GM18907 (cell line): ENCODE results near the gene EPB41L2.
"Not testable (repeated sequence)": the region's sequence is repeated elsewhere in the genome, so short reads cannot be mapped to it uniquely, and the experiment has no call there.

Source experiments
- ATAC-seq: cut with Tn5 transposase; IDR thresholded peaks from one replicate; pipeline ENCODE4 v1.9.1; 2021; ENCODE audit warnings: mild to moderate bottlenecking, moderate library complexity; ENCODE audit not compliant: unreplicated experiment

EPB41L2 gene

DNA sequence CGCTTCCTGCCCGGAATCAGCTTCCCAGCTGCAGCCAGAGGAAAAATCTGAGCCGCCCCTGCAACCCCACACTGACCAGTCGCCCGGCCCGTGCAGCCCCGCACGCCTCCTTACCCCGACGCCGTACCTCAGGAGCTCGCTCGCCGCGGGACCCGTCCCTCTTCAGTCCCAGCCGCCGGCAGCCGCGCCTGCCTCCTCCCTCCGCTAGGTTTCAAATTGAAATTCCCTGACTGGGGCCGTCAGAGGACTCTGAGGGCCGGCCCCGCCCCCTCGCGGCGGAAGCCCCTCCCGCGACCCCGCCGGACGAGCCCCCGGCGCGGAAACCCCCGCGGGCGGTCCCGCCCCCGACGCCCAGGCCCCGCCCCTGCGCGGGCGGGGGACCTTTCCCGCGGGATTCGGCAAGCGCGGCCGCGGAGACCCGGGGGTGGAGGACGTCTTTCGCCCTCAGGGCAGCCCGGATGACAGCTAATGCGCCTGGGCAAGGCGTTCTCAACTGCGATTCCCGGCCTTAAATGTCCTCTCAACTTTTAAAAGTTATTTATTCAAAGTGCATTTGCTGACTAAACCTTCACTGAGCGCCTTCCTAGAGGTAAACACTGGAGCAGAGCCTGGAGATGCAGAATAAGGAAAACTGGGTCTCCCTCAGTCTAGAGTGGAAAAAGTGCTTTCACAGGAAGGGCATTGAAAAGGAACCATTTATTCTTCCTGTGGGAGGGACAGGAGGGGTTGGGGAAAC, at the start of gene EPB41L2:
EPB41L2 (minus strand) TSS at position 218 of the 736 bp plus-strand sequence. CDS start 106,760 bp downstream, outside the sequence.
- peak; percentile 84 for ATAC-seq

DNA sequence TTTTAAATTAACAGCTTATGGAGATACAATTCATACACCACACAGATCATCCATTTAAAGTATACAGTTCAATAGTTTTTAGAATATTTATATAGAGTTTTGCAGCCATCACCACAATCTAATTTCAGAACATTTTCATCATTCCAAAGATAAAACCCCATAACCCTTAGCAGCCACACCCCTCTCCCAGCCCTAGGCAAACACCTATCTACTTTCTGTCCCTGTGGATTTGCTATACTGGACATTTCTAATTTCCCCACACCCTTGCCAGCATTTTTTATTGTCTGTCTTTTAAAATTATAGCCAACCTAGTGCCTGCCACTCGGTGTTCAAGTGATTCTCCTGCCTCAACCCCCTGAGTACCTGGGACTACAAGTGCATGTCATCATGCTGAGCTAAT, 49.2 kb upstream of the EPB41L2 start:
- ATAC-seq = no peak

DNA sequence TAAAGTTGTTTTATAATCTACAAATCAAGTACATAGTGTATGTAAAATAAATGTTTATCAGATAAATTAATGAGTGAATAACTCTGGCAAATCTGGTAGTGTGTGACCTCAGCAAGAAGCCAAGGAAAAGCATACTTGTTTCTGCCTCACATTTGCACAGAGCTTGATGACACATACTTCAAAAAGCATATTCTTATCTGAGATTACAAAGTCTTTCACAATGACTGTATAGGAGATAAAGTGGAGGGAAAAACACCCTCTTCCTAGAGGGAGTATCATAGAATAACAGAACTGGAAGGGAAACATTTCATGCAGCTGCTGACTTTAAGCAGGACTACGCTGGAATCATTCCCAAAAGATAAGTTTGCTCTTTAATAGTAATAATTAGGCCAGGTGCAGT, 44.1 kb upstream of the EPB41L2 start:
- no peak for ATAC-seq

DNA sequence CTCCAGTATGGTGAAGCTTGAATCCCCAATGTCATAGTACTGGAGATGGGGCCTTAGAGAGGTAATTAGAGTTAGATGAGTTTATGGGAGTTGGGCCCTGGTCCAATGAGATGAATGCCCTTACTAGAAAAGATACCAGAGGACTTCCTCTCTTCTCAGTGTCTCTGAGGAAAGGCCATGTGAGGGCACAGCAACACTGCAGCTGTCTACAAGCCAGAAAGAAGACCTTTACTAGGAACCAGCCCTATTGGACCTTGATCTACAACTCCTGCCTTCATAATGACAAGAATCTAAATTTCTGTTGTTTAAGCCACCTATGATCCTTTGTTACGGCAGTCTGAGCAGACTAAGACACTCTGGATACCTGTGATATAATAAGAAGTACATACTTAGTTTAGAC, 40.9 kb upstream of the EPB41L2 start:
- ATAC-seq = no peak

DNA sequence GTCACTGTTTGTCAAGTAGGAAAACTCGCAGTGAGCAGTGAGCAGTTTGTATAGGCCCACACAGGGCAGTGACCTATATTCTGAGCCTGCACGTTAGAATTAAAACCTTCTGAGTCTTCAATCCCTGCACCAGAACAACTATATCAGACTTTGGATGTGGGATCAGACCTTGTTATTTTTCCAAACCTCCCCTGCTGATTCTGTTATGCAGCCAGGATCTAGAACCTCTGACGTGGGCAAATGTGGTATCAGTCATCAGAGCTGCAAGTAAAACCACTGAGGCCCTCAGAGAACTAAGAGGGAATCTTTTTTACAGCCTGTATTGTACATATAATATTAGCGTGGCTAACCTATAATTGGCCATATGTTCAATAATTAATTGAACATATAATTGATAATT, 40.3 kb upstream of the EPB41L2 start:
- ATAC-seq = no peak

DNA sequence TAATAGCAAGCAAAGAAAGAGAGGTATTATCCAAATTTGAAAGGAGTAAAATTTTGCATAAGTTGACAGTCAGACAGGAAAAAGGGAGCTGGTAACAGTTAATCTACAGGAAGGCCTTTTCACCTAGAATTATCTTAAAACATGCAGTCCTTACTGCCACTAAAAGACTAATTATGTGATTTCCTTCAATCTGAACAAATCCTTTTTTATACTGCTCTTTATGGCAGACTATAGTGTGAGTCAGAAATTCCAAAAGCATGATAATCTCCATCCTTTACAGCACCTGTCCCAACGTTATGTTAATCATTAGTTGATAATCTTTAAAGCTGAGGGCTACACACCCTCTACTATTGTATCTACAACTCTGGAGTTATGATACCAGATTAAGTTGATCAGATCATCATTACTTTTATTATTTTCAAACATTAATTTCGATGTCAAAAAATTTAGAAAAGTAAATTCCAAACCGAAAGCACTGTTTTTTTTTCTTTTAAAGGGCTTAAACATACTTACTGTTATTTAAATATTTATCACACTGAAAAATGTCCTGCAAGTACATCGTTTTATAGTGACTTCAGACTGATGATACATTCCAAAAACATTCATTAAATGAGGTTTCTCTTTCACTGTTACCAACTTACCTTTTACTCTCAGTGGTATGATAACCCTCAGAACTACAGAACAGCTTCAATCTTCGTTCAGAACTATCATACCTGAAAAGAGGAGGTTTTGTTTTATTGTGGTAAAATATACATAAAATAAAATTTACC, 39.1 kb upstream of the EPB41L2 start:
- no peak for ATAC-seq

DNA sequence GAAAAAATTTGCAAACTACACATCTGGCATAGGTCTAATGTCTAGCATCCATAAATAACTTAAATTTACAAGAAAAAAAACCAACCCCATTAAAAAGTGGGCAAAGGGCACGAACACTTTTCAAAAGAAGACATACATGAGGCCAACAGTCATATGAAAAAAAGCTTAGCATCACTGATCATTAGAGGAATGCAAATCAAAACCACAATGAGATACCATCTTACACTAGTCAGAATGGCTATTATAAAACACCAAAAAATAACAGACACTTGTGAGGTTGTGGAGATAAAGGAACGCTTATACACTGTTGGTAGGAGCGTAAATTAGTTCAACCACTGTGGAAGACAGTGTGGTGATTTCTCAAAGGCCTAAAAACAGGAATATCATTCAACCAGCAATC, 33.7 kb upstream of the EPB41L2 start:
- ATAC-seq = no peak

DNA sequence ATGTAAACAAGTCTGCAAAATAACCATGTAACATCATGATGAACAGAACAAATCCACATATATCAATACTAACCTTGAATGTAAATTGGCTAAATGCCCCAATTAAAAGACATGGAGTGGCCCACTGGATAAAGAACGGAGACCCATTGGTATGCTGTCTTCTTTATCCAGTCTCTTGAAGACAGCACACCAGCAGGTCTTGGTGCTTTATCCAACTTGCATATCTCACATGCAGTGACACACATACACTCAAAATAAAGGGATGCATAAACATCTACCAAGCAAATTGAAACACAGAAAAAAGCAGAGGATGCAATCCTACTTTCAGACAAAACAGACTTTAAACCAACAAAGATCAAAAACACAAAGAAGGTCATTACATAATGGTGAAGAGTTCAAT, 30.3 kb upstream of the EPB41L2 start:
- ATAC-seq = no peak

DNA sequence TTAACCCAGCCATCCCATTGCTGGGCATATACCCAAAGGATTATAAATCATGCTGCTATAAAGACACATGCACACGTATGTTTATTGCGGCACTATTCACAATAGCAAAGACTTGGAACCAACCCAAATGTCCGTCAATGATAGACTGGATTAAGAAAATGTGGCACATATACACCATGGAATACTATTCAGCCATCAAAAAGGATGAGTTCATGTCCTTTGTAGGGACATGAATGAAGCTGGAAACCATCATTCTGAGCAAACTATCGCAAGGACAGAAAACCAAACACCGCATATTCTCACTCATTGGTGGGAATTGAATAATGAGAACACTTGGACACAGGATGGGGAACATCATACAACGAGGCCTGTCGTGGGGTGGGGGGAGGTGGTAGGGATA, 28.9 kb upstream of the EPB41L2 start:
- not testable (repeated sequence) for ATAC-seq

DNA sequence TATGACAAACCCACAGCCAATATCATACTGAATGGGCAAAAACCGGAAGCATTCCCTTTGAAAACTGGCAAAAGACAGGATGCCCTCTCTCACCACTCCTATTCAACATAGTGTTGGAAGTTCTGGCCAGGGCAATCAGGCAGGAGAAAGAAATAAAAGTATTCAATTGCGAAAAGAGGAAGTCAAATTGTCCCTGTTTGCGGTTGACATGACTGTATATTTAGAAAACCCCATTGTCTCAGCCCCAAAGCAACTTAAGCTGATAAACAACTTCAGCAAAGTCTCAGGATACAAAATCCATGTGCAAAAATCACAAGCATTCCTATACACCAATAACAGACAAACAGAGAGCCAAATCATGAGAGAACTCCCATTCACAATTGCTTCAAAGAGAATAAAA, 27.3 kb upstream of the EPB41L2 start:
- ATAC-seq = not testable (repeated sequence)

DNA sequence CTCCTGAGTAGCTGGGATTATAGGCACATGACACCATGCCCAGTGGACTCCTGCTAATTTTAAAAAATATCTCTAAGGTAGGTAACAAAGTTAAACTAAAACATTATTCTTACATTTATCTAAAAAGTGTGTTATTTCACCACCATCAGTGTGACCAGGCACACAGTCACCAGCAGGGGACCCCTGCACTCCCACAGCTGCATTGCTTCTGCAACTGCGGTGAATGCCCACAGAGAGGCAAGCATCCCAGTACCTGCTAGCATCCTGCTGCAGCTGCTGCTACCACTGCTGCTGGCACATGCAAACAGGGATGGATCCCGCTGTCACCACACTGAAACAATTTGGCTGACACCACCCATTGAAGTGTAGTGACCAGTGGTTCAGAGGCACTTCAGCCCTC, 21.9 kb upstream of the EPB41L2 start:
- no peak for ATAC-seq

DNA sequence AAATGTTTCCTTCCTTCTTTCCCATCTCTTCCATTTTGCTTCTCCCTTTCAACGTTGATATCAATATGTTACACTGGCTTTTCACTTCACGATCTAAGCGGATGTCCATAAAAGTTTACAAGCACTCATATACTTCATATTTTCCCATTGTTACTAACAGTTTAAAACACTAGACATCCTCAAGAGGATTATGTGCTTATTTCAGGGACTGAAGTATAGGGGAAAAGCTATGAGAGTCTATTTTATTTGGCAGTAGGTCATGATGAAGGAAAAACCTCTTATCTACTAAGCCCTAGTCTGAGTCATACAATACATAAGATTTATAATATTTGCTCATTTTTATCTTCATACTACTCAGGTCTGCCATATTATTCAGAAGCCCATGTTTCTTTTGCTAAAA, 20.6 kb upstream of the EPB41L2 start:
- no peak for ATAC-seq

DNA sequence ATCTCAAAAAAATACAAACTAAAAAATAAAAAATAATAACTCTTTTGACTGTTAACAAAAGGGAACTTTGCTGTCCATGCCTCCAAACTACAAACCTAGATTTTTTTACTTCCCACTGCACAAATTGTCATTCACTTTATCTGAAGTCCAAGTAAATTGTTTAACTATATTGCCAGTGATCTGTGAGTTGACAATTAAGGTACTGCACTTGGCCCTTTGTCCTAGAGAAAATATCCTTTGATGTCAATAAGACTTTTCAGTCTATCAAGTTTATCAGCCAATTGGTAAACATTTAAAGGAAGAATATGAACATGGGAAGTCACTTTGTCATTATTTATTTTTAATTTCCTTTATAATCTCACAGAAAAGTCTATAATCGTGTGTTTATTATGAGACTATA, 19.3 kb upstream of the EPB41L2 start:
- ATAC-seq = no peak

DNA sequence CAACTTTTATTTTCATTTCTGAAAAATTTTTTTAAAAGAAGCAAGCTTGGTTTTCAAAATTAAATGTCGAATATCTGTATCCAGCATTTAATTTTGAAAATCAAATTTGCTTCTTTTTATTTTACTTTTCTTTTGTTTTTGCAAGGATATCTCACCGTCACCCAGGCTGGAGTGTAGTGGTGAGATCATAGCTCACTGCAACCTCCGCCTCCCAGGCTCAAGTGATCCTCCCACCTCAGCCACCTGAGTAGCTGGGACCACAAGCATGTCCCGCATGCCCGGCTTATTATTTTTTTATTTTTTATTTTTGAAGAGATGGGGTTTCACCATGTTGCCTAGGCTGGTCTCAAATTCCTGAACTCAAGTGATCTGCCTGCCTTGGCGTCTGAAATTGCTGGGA, 17.0 kb upstream of the EPB41L2 start:
- ATAC-seq = no peak

DNA sequence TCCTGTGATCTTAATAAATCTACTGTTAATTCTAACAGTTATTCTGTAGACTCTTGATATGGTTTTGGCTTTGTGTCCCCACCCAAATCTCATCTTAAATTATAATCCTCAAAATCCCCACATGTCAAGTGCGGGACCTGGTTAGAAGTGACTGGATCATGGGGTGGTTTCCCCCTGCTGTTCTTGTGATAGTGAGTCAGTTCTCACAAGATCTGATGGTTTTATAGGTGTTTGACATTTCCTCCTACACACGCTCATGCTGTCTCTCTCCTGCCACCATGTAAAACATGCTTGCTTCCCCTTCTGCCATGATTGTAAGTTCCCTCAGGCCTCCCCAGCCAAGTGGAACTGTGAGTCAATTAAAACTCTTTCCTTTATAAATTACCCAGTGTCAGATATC, 10.5 kb upstream of the EPB41L2 start:
- ATAC-seq = no peak

DNA sequence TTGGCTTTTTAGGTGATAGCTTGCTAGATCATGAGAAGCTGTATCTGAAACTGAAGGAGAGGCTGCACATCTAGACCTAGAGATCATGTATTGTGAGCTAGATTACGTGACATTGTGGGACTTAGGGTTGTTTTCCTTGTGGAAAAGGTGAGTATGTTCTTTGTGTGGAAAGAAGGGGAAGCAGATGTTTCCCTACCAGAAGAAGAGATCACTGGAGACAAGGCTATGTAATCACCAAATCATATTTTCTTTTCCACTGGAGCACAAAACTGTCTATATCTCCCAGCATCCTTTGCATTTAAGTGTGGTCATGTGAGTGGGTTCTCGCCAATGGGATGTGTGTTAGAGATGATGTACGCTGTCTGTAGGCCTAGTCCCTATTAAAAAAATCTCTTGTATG, 7.0 kb upstream of the EPB41L2 start:
- ATAC-seq = no peak

DNA sequence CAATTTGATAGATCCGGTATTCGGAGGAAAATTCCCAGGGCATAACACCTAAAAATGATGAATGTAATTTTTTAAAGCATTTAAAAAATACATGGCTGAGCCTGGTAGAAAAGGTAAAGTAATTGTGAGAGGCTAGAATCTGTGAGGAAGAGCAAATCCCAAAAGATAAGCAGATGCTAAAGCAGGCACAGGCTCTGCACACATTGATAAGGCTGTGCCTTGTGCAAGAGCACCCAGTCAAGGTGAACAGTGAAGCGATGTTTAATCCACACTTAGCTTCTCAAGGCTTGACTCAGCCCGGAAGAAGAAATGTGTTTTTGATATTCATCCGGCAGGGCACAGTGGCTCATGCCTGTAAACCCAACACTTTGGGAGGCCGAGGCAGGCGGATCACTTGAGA, 5.1 kb upstream of the EPB41L2 start:
- no peak for ATAC-seq

DNA sequence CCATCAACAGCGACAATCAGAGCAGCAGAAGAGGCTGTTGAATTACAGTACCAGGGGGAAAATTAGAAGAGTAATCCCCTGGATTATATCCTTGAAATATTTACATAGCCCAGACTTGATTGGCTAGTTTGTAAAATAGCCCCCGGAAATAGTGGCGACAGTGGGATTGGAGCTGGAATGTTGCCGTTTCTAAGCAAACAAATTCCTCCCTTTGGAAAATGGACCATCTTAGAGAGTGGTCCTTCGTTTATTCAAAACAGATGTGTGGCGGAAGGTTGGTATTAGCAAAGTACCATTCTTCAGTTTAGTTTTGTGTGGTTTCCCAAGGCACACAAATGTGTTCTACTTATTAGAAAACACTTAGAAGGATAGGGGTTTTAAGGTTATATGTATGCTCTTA, 4.5 kb upstream of the EPB41L2 start:
- ATAC-seq = no peak

DNA sequence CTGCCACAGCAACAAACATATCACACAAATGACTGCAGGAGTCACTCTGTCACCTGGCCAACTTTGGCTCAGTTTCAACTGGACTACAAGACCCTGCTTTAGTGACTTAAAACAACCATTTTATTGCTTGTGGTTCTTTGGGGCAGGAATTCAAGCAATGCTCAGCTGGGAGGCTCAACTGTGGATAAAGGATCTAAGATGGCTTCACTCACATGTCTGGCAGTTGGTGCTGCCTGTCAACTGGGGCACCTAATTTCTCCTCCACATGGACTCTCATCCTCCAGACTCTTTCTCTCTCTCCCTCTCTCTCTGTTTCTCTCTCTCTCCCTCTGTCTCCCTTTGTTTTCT, 2.8 kb upstream of the EPB41L2 start:
- ATAC-seq = no peak

DNA sequence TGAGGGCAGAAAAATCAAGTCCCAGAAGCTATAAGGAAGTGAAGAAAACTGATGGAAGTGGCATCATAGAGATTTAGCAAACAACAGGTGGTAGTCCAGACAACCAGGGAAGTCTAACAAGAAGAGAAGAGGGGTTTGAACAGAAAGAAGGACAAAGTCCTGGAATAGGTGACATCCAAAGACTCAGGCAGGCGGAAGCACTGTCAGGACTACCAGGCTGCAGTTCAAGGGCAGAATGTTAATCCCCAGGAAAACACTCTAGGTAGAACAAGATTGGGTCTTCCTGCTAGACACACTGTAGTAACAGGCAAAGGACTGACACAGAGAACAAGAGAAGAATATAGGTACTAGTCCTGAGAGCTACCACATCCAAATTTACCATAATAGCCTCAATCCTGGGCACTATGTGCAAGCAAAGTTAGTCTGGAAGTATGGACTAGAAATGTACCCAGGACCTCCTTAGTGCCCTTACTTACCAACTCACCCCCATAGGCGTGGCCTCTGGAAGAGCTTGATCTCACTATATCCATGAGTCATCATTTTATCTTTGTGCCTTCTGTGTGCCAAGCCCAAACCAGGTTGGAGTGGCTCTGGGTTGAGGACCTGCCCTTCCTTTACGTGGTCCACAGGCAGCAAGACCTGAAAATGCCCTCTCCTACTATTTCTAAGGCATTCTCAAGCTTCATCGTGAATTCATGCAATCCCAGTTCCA, 2.2 kb upstream of the EPB41L2 start:
- no peak for ATAC-seq

DNA sequence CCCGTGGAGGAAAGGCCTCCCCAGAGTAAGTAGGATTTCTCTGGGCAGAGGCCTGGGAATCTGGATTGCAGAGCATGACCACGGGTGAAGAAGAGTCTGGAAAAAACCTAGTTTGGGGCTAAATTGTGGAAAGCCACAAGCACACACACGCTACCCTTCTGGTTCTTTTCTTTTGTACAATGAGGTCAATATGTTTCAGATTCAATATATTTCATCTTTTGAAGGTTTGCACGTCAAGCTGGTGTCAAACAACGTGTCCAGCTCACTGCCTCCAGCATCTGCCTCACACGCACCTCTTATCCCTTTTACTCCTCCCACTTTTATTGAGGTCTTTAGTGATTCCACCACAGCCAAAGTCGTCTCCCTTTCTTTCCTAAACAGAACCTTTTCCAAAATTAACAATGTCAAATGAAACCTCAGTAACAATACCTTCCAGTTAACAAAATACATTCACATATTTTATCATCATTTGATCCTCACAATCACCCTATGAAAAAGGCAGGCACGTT, 773 bp upstream of the EPB41L2 start:
- ATAC-seq = peak; percentile 4
